CD4-positive, alpha-beta T cell treated with Interleukin-10 for 1 hour (primary cell): Measurements from ENCODE around the gene EPHB1.

Experiments used
- DNase-seq: peaks from one replicate; pipeline ENCODE4 v3.0.0-alpha.2; 2020

Gene EPHB1

GRCh38 chr3:135172191-135172869 lies 377.3 kb downstream of the EPHB1 start:
- DNase-seq = no peak

- DNase-seq = no peak
Measured at GRCh38 chr3:135175728-135176277, 380.7 kb downstream of the EPHB1 start.

GRCh38 chr3:135176881-135177280 lies 381.8 kb downstream of the EPHB1 start:
- no peak for DNase-seq

- DNase-seq = no peak
Measured at GRCh38 chr3:135178566-135178965, 383.5 kb downstream of the EPHB1 start.

GRCh38 chr3:135181408-135181807 lies 386.3 kb downstream of the EPHB1 start:
- no peak for DNase-seq

- no peak for DNase-seq
Measured at GRCh38 chr3:135182364-135182998, 387.4 kb downstream of the EPHB1 start.

- DNase-seq = no peak
Measured at GRCh38 chr3:135190658-135191057, 395.6 kb downstream of the EPHB1 start.

GRCh38 chr3:135191708-135192107 lies 396.6 kb downstream of the EPHB1 start:
- DNase-seq = no peak

GRCh38 chr3:135192929-135193328 lies 397.9 kb downstream of the EPHB1 start:
- no peak for DNase-seq

- DNase-seq = no peak
Measured at GRCh38 chr3:135197246-135197645, 402.2 kb downstream of the EPHB1 start.

- no peak for DNase-seq
Measured at GRCh38 chr3:135197856-135198255, 402.8 kb downstream of the EPHB1 start.

- DNase-seq = no peak
Measured at GRCh38 chr3:135199137-135199536, 404.1 kb downstream of the EPHB1 start.

- DNase-seq = no peak
Measured at GRCh38 chr3:135203026-135203425, 408.0 kb downstream of the EPHB1 start.

GRCh38 chr3:135213213-135213612 lies 418.2 kb downstream of the EPHB1 start:
- DNase-seq = no peak

GRCh38 chr3:135213822-135214221 lies 418.8 kb downstream of the EPHB1 start:
- no peak for DNase-seq

- no peak for DNase-seq
Measured at GRCh38 chr3:135214400-135214799, 419.3 kb downstream of the EPHB1 start.

- DNase-seq = no peak
Measured at GRCh38 chr3:135215516-135215915, 420.5 kb downstream of the EPHB1 start.

- DNase-seq = no peak
Measured at GRCh38 chr3:135216659-135217058, 421.6 kb downstream of the EPHB1 start.

- no peak for DNase-seq
Measured at GRCh38 chr3:135217730-135218129, 422.7 kb downstream of the EPHB1 start.

GRCh38 chr3:135218304-135218703 lies 423.2 kb downstream of the EPHB1 start:
- no peak for DNase-seq

GRCh38 chr3:135218782-135219181 lies 423.7 kb downstream of the EPHB1 start:
- no peak for DNase-seq

- no peak for DNase-seq
Measured at GRCh38 chr3:135224815-135225362, 429.8 kb downstream of the EPHB1 start.

GRCh38 chr3:135226057-135226456 lies 431.0 kb downstream of the EPHB1 start:
- no peak for DNase-seq

- no peak for DNase-seq
Measured at GRCh38 chr3:135228201-135228600, 433.1 kb downstream of the EPHB1 start.
